Kidney (tissue), 14 donors: Measurements from ENCODE around the gene NDUFA8. TPM values are rescaled to one million over a fixed set of nuclear protein-coding genes. Genes with fewer than 3 reads are reported as not detected.
A peak's percentile ranks its signal among the peaks of the same experiment; 100 is the strongest.

Experiments
- DNase-seq, 5 donors: peaks; one replicate each; pipeline ENCODE4 v3.0.0-alpha.2; 2013 to 2020
- FAIRE-seq: peaks from 2 replicates; lab custom pipeline; 2012; peaks lifted over from hg19 to GRCh38; lab: Jason Lieb, UNC
- H3K27ac ChIP-seq, 2 donors: one replicate each; pipeline ENCODE4 v1.7.0; 2013; ENCODE audit warnings: low read depth in 2 of 2, low read length in 2 of 2, inconsistent platforms in 1 of 2
- H3K27me3 ChIP-seq: one replicate; pipeline ENCODE4 v1.7.1; 2013; ENCODE audit warnings: low read length, inconsistent platforms; ENCODE audit not compliant: control insufficient read depth, insufficient read depth
- H3K36me3 ChIP-seq, 3 donors: one replicate each; pipeline versions ENCODE4 v1.7.0 to v1.7.1; 2013; ENCODE audit warnings: low read length in 3 of 3, control low read depth in 1 of 3, inconsistent platforms in 1 of 3; ENCODE audit not compliant: insufficient read depth in 3 of 3, control insufficient read depth in 2 of 3
- H3K4me1 ChIP-seq, 3 donors: one replicate each; pipeline versions ENCODE4 v1.7.0 to v1.7.1; 2013; ENCODE audit warnings: low read length in 3 of 3, inconsistent platforms in 1 of 3, low read depth in 1 of 3; ENCODE audit not compliant: control insufficient read depth in 2 of 3, insufficient read depth in 2 of 3
- H3K4me3 ChIP-seq, 3 donors: one replicate each; pipeline versions ENCODE4 v1.7.0 to v1.8.1; 2013; ENCODE audit warnings: low read length in 3 of 3, control low read depth in 1 of 3, inconsistent platforms in 1 of 3
- H3K9ac ChIP-seq, 3 donors: one replicate each; pipeline versions ENCODE4 v1.7.0 to v1.7.1; 2013; ENCODE audit warnings: low read length in 3 of 3, control low read depth in 1 of 3, inconsistent platforms in 1 of 3
- H3K9me3 ChIP-seq, 3 donors: one replicate each; pipeline versions ENCODE4 v1.7.0 to v1.7.1; 2013; ENCODE audit warnings: low read length in 3 of 3, control low read depth in 1 of 3, inconsistent platforms in 1 of 3; ENCODE audit not compliant: control insufficient read depth in 2 of 3, insufficient read depth in 1 of 3
- intact Hi-C: fragments of 100-400 bp; cut with DNase I; formaldehyde crosslinking; loops from one replicate; pipeline ENCODE4 v1.11.1; 2022
- microRNA-seq: library from miRNA; unstranded; fragments of <30 nt; microRNA quantifications from one replicate; pipeline ENCODE4 v1.2.0, GENCODE V29; 2020
- polyA plus RNA-seq: library from polyadenylated mRNA; stranded (reverse); fragments of 350-450 nt; fragmentation: Illumina TruSeq; extraction: RNeasy Lipid Tissue Mini Kit (QIAGEN cat#74804); gene quantifications from one replicate; pipeline ENCODE4 v1.2.3, GENCODE V29; 2014; ENCODE audit warnings: low read depth, low replicate concordance; ENCODE audit not compliant: insufficient read depth
- total RNA-seq: library from RNA; stranded (reverse); fragmentation: NEBNext Ultra II Directional; extraction: Animal tissue kit (Norgen Biotek cat#: 25700); gene quantifications from one replicate; pipeline ENCODE4 v1.2.1, GENCODE V29; 2021
- TF ChIP-seq, protein P1 (sequence below): IDR thresholded peaks from 3 replicates; pipeline ENCODE4 v1.5.1; 2012; ENCODE audit warnings: mild to moderate bottlenecking, moderate library complexity, borderline replicate concordance; ENCODE audit not compliant: insufficient read depth; ENCODE audit errors: extremely low read depth
- donor health status: control.
- donor health status: control.
- donor health status: control.
- donor health status: control.
- donor health status: control.
- donor health status: DM: yes; HTN: yes; CAD: no.
- donor health status: Normal renal cell carcinoma (clear cell type).

NDUFA8 gene
- total and polyA plus RNA-seq, 2 donors from 2014 or later: 42.5 to 264 TPM

GRCh38 chr9:122095010-122095767 lies 64.4 kb downstream of the NDUFA8 start:
- TF ChIP-seq, protein P1, sequence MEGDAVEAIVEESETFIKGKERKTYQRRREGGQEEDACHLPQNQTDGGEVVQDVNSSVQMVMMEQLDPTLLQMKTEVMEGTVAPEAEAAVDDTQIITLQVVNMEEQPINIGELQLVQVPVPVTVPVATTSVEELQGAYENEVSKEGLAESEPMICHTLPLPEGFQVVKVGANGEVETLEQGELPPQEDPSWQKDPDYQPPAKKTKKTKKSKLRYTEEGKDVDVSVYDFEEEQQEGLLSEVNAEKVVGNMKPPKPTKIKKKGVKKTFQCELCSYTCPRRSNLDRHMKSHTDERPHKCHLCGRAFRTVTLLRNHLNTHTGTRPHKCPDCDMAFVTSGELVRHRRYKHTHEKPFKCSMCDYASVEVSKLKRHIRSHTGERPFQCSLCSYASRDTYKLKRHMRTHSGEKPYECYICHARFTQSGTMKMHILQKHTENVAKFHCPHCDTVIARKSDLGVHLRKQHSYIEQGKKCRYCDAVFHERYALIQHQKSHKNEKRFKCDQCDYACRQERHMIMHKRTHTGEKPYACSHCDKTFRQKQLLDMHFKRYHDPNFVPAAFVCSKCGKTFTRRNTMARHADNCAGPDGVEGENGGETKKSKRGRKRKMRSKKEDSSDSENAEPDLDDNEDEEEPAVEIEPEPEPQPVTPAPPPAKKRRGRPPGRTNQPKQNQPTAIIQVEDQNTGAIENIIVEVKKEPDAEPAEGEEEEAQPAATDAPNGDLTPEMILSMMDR: peak; percentile 52
- H3K27me3 ChIP-seq: no peaks in the 10 kb centered on the region
- intact Hi-C loops: no loop called here
- no peak overlapping the region for H3K9ac ChIP-seq
- no peak for FAIRE-seq
- DNase-seq: peak in 4 of 5 donors; percentile 60 to 85 (median 73)
- no peaks in the 10 kb centered on the region for H3K9me3 ChIP-seq
- H3K4me3 ChIP-seq: no peak overlapping the region
- H3K36me3 ChIP-seq: no peaks in the 10 kb centered on the region
- no peak overlapping the region for H3K27ac ChIP-seq
- H3K4me1 ChIP-seq: peaks cover 0 to 19% (median 9%) of the 10 kb centered on the region in 3 donors

Small RNA genes within 50 kb of the gene (microRNA-seq; reads per million reads assigned to microRNA genes)
- not detected for gene MIR4478

Other genes starting within 250 kb of the NDUFA8 start
- gene TTLL11, start 66.5 kb downstream of the NDUFA8 start, total RNA-seq: 10.0 TPM
- 2.3 TPM for gene TTLL11, start 66.5 kb downstream of the NDUFA8 start, polyA plus RNA-seq
- 1.6 TPM for gene MORN5, start 129 bp upstream of the NDUFA8 start, total RNA-seq
- 5.6 TPM for gene MORN5, start 129 bp upstream of the NDUFA8 start, polyA plus RNA-seq
- gene LHX6, start 69.2 kb upstream of the NDUFA8 start, total RNA-seq: 4.9 TPM
- gene LHX6, start 69.2 kb upstream of the NDUFA8 start, polyA plus RNA-seq: 0.82 TPM
- 18.5 TPM for gene RBM18, start 105.1 kb upstream of the NDUFA8 start, total RNA-seq
- 17.5 TPM for gene RBM18, start 105.1 kb upstream of the NDUFA8 start, polyA plus RNA-seq
- 44.9 TPM for gene MRRF, start 105.1 kb upstream of the NDUFA8 start, total RNA-seq
- gene MRRF, start 105.1 kb upstream of the NDUFA8 start, polyA plus RNA-seq: 38.8 TPM
- 9.4 TPM for gene PTGS1, start 211.2 kb upstream of the NDUFA8 start, total RNA-seq
- 3.5 TPM for gene PTGS1, start 211.2 kb upstream of the NDUFA8 start, polyA plus RNA-seq